Neural cell (in vitro differentiated cells): ENCODE measurements around the gene RNF217.

Experiments used
- EP300 ChIP-seq: fragments of 450-650 bp; conservative IDR thresholded peaks from 2 replicates; pipeline ENCODE4 v1.6.1; 2014; ENCODE audit warnings: antibody characterized with exemption, mild to moderate bottlenecking, moderate library complexity; ENCODE audit not compliant: poor library complexity, severe bottlenecking
- EZH2 ChIP-seq: fragments of 200-600, 300-800 bp; shearing (Covaris generic), sonication (generic); IDR thresholded peaks from 2 replicates; pipeline ENCODE4 v1.6.1; 2014; ENCODE audit warnings: antibody characterized with exemption, low read length, borderline replicate concordance, mild to moderate bottlenecking; ENCODE audit not compliant: insufficient read depth, poor library complexity, severe bottlenecking
- MXI1 ChIP-seq: fragments of 450-650 bp; conservative IDR thresholded peaks from 2 replicates; pipeline ENCODE4 v1.6.1; 2014; ENCODE audit warnings: antibody characterized with exemption, mild to moderate bottlenecking; ENCODE audit not compliant: poor library complexity, severe bottlenecking
- POLR2AphosphoS5 ChIP-seq: IDR thresholded peaks from 2 replicates; pipeline ENCODE4 v1.6.1; 2012
- RAD21 ChIP-seq: fragments of 450-650 bp; conservative IDR thresholded peaks from 2 replicates; pipeline ENCODE4 v1.6.1; 2014; ENCODE audit warnings: antibody characterized with exemption, mild to moderate bottlenecking, moderate library complexity
- TF ChIP-seq, protein P1 (sequence below): fragments of 450-650 bp; IDR thresholded peaks from 2 replicates; pipeline ENCODE4 v1.5.1; 2014; ENCODE audit warnings: antibody characterized with exemption, mild to moderate bottlenecking, moderate library complexity; ENCODE audit not compliant: poor library complexity, severe bottlenecking
- TF ChIP-seq, protein P2 (sequence below): IDR thresholded peaks from 2 replicates; pipeline ENCODE4 v1.6.1; 2012; ENCODE audit warnings: borderline replicate concordance

DNA sequence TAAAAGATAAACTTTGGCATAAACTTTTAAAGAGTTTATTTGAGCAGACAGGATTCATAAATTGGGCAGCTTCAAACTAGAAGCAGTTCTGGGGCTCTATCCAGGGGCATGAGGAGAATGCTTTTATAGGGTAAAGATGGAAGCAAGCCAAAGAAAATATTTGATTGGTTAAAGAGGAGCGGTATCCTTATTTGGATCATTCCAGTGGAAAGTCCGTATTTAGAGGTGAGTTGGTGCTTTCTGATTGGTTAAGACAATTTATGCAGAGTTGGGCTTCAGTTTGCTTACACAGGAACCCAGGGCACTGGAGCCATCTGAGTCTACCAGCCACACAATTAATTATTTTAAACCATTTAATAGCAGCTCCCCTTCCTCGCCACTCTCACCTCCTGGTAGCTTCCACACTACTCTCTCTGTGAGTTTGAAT is 37.9 kb upstream of the RNF217 start:
- TF ChIP-seq, protein P1, sequence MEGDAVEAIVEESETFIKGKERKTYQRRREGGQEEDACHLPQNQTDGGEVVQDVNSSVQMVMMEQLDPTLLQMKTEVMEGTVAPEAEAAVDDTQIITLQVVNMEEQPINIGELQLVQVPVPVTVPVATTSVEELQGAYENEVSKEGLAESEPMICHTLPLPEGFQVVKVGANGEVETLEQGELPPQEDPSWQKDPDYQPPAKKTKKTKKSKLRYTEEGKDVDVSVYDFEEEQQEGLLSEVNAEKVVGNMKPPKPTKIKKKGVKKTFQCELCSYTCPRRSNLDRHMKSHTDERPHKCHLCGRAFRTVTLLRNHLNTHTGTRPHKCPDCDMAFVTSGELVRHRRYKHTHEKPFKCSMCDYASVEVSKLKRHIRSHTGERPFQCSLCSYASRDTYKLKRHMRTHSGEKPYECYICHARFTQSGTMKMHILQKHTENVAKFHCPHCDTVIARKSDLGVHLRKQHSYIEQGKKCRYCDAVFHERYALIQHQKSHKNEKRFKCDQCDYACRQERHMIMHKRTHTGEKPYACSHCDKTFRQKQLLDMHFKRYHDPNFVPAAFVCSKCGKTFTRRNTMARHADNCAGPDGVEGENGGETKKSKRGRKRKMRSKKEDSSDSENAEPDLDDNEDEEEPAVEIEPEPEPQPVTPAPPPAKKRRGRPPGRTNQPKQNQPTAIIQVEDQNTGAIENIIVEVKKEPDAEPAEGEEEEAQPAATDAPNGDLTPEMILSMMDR = no peak
- no peak for TF ChIP-seq EP300
- TF ChIP-seq, protein P2, sequence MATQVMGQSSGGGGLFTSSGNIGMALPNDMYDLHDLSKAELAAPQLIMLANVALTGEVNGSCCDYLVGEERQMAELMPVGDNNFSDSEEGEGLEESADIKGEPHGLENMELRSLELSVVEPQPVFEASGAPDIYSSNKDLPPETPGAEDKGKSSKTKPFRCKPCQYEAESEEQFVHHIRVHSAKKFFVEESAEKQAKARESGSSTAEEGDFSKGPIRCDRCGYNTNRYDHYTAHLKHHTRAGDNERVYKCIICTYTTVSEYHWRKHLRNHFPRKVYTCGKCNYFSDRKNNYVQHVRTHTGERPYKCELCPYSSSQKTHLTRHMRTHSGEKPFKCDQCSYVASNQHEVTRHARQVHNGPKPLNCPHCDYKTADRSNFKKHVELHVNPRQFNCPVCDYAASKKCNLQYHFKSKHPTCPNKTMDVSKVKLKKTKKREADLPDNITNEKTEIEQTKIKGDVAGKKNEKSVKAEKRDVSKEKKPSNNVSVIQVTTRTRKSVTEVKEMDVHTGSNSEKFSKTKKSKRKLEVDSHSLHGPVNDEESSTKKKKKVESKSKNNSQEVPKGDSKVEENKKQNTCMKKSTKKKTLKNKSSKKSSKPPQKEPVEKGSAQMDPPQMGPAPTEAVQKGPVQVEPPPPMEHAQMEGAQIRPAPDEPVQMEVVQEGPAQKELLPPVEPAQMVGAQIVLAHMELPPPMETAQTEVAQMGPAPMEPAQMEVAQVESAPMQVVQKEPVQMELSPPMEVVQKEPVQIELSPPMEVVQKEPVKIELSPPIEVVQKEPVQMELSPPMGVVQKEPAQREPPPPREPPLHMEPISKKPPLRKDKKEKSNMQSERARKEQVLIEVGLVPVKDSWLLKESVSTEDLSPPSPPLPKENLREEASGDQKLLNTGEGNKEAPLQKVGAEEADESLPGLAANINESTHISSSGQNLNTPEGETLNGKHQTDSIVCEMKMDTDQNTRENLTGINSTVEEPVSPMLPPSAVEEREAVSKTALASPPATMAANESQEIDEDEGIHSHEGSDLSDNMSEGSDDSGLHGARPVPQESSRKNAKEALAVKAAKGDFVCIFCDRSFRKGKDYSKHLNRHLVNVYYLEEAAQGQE = no peak
- TF ChIP-seq MXI1 = no peak
- TF ChIP-seq POLR2AphosphoS5 = no peak
- TF ChIP-seq EZH2 = no peak
- no peak for TF ChIP-seq RAD21
